Measurements from ENCODE around the gene EIF3F. TPM values are rescaled to one million over a fixed set of nuclear protein-coding genes. Genes with fewer than 3 reads are reported as not detected.

The EIF3F gene
- total RNA-seq, 1 experiment from 2014 or later = 191 TPM

GRCh38 chr11:7944123-7944522, 43.0 kb upstream of the EIF3F start:
- H3K79me2 ChIP-seq (ENCODE audit: low read depth) = no peaks in the 10 kb centered on the region
- no peaks in the 10 kb centered on the region for H3K9me2 ChIP-seq (ENCODE audit: insufficient read depth)
- H2AFZ ChIP-seq = no peak overlapping the region
- no peak for DNase-seq
- BruUV-seq (replicated peaks) = no TSS peak
- intact Hi-C loops (cut with micrococcal nuclease; ENCODE audit: unreplicated experiment) = no loop called here
- no peak overlapping the region for H3K4me3 ChIP-seq
- no peaks in the 10 kb centered on the region for H3K36me3 ChIP-seq (ENCODE audit: low read depth)
- H3K27ac ChIP-seq = no peak overlapping the region
- no peaks in the 10 kb centered on the region for H4K20me1 ChIP-seq (ENCODE audit: insufficient read depth)
- ChIA-PET POLR2A (ENCODE audit: unreplicated experiment) (no interaction called here), CTCF (no interaction called here)
- H3F3A ChIP-seq (ENCODE audit: insufficient read depth, low read depth) = no peaks in the 10 kb centered on the region
- H3K4me2 ChIP-seq = no peak overlapping the region
- H3K27me3 ChIP-seq (ENCODE audit: insufficient read depth, low read depth) = no peaks in the 10 kb centered on the region
- no peaks in the 10 kb centered on the region for H3K9me3 ChIP-seq (ENCODE audit: insufficient read depth, low read depth)
- no peak for TF ChIP-seq CTCF (conservative IDR thresholded peaks at IDR 0.05)
- H3K4me1 ChIP-seq (replicated peaks; ENCODE audit: insufficient read depth) = no peaks in the 10 kb centered on the region

- TF ChIP-seq EZH2 (IDR thresholded peaks at IDR 0.05; ENCODE audit: low read depth) (no peak), CTCF (conservative IDR thresholded peaks at IDR 0.05) (no peak)
- H3K27ac ChIP-seq = no peak overlapping the region
- H3K4me2 ChIP-seq = no peak overlapping the region
- ChIA-PET POLR2A (ENCODE audit: unreplicated experiment) (no interaction called here), CTCF (no interaction called here)
- no peaks in the 10 kb centered on the region for H3K36me3 ChIP-seq (ENCODE audit: low read depth)
- H3K9me2 ChIP-seq (ENCODE audit: insufficient read depth) = no peaks in the 10 kb centered on the region
- DNase-seq = no peak
- intact Hi-C loops (cut with micrococcal nuclease; ENCODE audit: unreplicated experiment) = no loop called here
- no peaks in the 10 kb centered on the region for H3K27me3 ChIP-seq (ENCODE audit: insufficient read depth, low read depth)
- no TSS peak for BruUV-seq (replicated peaks)
- no peaks in the 10 kb centered on the region for H3K79me2 ChIP-seq (ENCODE audit: low read depth)
- H2AFZ ChIP-seq = no peak overlapping the region
- no peaks in the 10 kb centered on the region for H4K20me1 ChIP-seq (ENCODE audit: insufficient read depth)
- H3F3A ChIP-seq (ENCODE audit: insufficient read depth, low read depth) = no peaks in the 10 kb centered on the region
- no peaks in the 10 kb centered on the region for H3K4me1 ChIP-seq (replicated peaks; ENCODE audit: insufficient read depth)
- H3K4me3 ChIP-seq = no peak overlapping the region
- H3K9me3 ChIP-seq (ENCODE audit: insufficient read depth, low read depth) = no peaks in the 10 kb centered on the region
Observed at GRCh38 chr11:7949934-7950333, 37.2 kb upstream of the EIF3F start.

GRCh38 chr11:7955191-7955590, 31.9 kb upstream of the EIF3F start:
- H3K79me2 ChIP-seq (ENCODE audit: low read depth) = no peaks in the 10 kb centered on the region
- POLR2A ChIA-PET (ENCODE audit: unreplicated experiment) = no interaction called here
- no peak overlapping the region for H3K4me3 ChIP-seq
- H3K36me3 ChIP-seq (ENCODE audit: low read depth) = no peaks in the 10 kb centered on the region
- H3K27ac ChIP-seq = no peak overlapping the region
- no peaks in the 10 kb centered on the region for H3K27me3 ChIP-seq (ENCODE audit: insufficient read depth, low read depth)
- CTCF ChIA-PET = no interaction called here
- no peaks in the 10 kb centered on the region for H4K20me1 ChIP-seq (ENCODE audit: insufficient read depth)
- H3K9me3 ChIP-seq (ENCODE audit: insufficient read depth, low read depth) = no peaks in the 10 kb centered on the region
- H3F3A ChIP-seq (ENCODE audit: insufficient read depth, low read depth) = no peaks in the 10 kb centered on the region
- no peak for DNase-seq
- H2AFZ ChIP-seq = no peak overlapping the region
- no peaks in the 10 kb centered on the region for H3K9me2 ChIP-seq (ENCODE audit: insufficient read depth)
- intact Hi-C loops (cut with micrococcal nuclease; ENCODE audit: unreplicated experiment) = no loop called here
- no TSS peak for BruUV-seq (replicated peaks)
- TF ChIP-seq CTCF (conservative IDR thresholded peaks at IDR 0.05) (no peak), EZH2 (IDR thresholded peaks at IDR 0.05; ENCODE audit: low read depth) (no peak)
- no peaks in the 10 kb centered on the region for H3K4me1 ChIP-seq (replicated peaks; ENCODE audit: insufficient read depth)
- no peak overlapping the region for H3K4me2 ChIP-seq

All from PC-9 (cell line).